Measurements from ENCODE around the gene HAUS7.

DNA sequence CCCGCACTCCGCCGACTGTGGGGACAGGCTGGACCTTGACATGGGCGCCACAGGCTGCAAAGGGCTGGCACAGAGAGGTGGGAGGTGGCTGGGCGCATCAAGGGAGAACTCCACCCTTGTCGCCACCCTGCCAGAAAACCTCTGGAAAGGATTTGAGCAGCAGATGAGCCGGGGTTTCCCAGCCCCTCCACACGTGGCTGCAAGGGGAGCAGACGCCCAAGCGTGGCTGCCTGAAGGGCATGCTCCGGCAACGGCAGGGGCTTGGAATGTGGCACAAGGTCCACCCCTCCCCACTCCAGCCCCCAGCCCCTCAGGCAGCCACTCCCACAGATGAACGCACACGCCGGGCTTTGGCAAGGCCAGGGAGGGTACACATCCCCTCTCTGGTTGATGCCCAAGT is 29.0 kb upstream of the HAUS7 start:
- no peak for TF ChIP-seq EZH2 (IDR thresholded peaks at IDR 0.05; ENCODE audit: insufficient read depth, poor library complexity, severe bottlenecking)
- TF ChIP-seq EZH2phosphoT487 (IDR thresholded peaks at IDR 0.05; ENCODE audit: insufficient read depth, low read depth), result no peak
